Measurements from ENCODE around the gene ALOX5AP.

DNA sequence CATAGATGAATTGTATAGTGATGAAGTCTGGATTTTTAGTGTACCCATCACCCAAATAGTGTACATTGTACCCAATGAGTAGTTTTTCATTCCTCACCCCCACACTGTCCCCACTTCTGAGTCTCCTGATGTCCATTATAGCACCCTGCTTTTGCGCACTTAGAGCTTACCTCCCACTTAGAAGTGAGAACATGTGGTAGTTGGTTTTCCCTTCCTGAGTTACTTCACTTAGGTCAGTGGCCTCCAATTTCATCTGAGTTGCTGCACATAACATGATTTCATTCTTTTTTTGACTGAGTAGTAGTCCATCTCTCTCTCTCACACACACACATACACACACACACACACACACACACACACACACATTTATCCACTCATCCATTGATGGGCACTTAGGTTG, 43.2 kb upstream of the ALOX5AP start:
- TF ChIP-seq NFATC3 (IDR thresholded peaks at IDR 0.05) (no peak), GTF2B (IDR thresholded peaks at IDR 0.05; ENCODE audit: extremely low read depth, insufficient read length) (no peak), ZNF695 (CRISPR knock-in tag; IDR thresholded peaks at IDR 0.05) (no peak), KAT7 (CRISPR knock-in tag; IDR thresholded peaks at IDR 0.05; ENCODE audit: borderline replicate concordance) (no peak), RFX5 (IDR thresholded peaks at IDR 0.05; ENCODE audit: low read depth, low read length) (no peak), RAD21 (CRISPR knock-in tag; conservative IDR thresholded peaks at IDR 0.05 in 1 of 2, IDR thresholded peaks at IDR 0.05 in 1 of 2) (no peak), CTCF (IDR thresholded peaks at IDR 0.05 in 2 of 3, conservative IDR thresholded peaks at IDR 0.05 in 1 of 3; ENCODE audit: insufficient read depth in 2 of 3, low read depth in 1 of 3, low read length in 3 of 3) (no peak)
- TF ChIP-seq, protein P1, sequence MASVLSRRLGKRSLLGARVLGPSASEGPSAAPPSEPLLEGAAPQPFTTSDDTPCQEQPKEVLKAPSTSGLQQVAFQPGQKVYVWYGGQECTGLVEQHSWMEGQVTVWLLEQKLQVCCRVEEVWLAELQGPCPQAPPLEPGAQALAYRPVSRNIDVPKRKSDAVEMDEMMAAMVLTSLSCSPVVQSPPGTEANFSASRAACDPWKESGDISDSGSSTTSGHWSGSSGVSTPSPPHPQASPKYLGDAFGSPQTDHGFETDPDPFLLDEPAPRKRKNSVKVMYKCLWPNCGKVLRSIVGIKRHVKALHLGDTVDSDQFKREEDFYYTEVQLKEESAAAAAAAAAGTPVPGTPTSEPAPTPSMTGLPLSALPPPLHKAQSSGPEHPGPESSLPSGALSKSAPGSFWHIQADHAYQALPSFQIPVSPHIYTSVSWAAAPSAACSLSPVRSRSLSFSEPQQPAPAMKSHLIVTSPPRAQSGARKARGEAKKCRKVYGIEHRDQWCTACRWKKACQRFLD (CRISPR knock-in tag; IDR thresholded peaks at IDR 0.05) = no peak
- TF ChIP-seq, protein P2, sequence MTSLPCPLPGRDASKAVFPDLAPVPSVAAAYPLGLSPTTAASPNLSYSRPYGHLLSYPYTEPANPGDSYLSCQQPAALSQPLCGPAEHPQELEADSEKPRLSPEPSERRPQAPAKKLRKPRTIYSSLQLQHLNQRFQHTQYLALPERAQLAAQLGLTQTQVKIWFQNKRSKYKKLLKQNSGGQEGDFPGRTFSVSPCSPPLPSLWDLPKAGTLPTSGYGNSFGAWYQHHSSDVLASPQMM (CRISPR knock-in tag; IDR thresholded peaks at IDR 0.05) = no peak

Data from K562 (cell line).